Measurements from ENCODE around the gene SNX13.
"Not testable (repeated sequence)": the region's sequence is repeated elsewhere in the genome, so short reads cannot be mapped to it uniquely, and the experiment has no call there.

SNX13 gene

GRCh38 chr7:17912050-17912449, 28.2 kb downstream of the SNX13 start:
- DNase-seq: no peak

GRCh38 chr7:17910377-17910776, 29.9 kb downstream of the SNX13 start:
- DNase-seq: no peak

- not testable (repeated sequence) for DNase-seq
Observed at GRCh38 chr7:17909310-17909709, 31.0 kb downstream of the SNX13 start.

- DNase-seq: no peak
Observed at GRCh38 chr7:17907014-17907413, 33.3 kb downstream of the SNX13 start.

GRCh38 chr7:17903337-17903736, 37.0 kb downstream of the SNX13 start:
- no peak for DNase-seq

GRCh38 chr7:17902599-17902998, 37.7 kb downstream of the SNX13 start:
- DNase-seq: no peak

GRCh38 chr7:17900464-17900863, 39.8 kb downstream of the SNX13 start:
- DNase-seq: no peak

GRCh38 chr7:17898111-17898510, 42.2 kb downstream of the SNX13 start:
- no peak for DNase-seq

GRCh38 chr7:17887286-17887685, 53.0 kb downstream of the SNX13 start:
- no peak for DNase-seq

- no peak for DNase-seq
Observed at GRCh38 chr7:17882685-17883084, 57.6 kb downstream of the SNX13 start.

- DNase-seq: no peak
Observed at GRCh38 chr7:17879075-17879661, 61.1 kb downstream of the SNX13 start.

- no peak for DNase-seq
Observed at GRCh38 chr7:17878627-17879026, 61.7 kb downstream of the SNX13 start.

- DNase-seq: no peak
Observed at GRCh38 chr7:17871815-17872533, 68.3 kb downstream of the SNX13 start.

- no peak for DNase-seq
Observed at GRCh38 chr7:17870406-17870805, 69.9 kb downstream of the SNX13 start.

- DNase-seq: no peak
Observed at GRCh38 chr7:17863809-17864143, 76.5 kb downstream of the SNX13 start.

- no peak for DNase-seq
Observed at GRCh38 chr7:17863095-17863808, 77.0 kb downstream of the SNX13 start.

- DNase-seq: no peak
Observed at GRCh38 chr7:17856251-17856650, 84.0 kb downstream of the SNX13 start.

GRCh38 chr7:17855202-17855601, 85.1 kb downstream of the SNX13 start:
- DNase-seq: no peak

GRCh38 chr7:17854261-17855047, 85.8 kb downstream of the SNX13 start:
- DNase-seq: no peak

- DNase-seq: no peak
Observed at GRCh38 chr7:17852361-17852760, 87.9 kb downstream of the SNX13 start.

- DNase-seq: no peak
Observed at GRCh38 chr7:17849504-17849903, 90.8 kb downstream of the SNX13 start.

- no peak for DNase-seq
Observed at GRCh38 chr7:17848516-17848915, 91.8 kb downstream of the SNX13 start.

- DNase-seq: no peak
Observed at GRCh38 chr7:17846935-17847334, 93.4 kb downstream of the SNX13 start.

GRCh38 chr7:17845197-17845547, 95.1 kb downstream of the SNX13 start:
- no peak for DNase-seq
